RWPE1 (cell line): Measurements from ENCODE around the gene AURKAIP1.

ENCODE experiments used
- CTCF ChIA-PET: fragments of 350-600 bp; sonication (Branson Sonifier 250); formaldehyde crosslinking; extraction: SDS; loops from one replicate; lab custom pipeline; 2021; lab: Yijun Ruan, JAX
- POLR2A ChIA-PET: fragments of 400-600 bp; formaldehyde crosslinking; extraction: SDS; loops from one replicate; lab custom pipeline; 2020; ENCODE audit warnings: antibody characterized with exemption; ENCODE audit not compliant: low non-redundant PET; lab: Yijun Ruan, JAX
- DNase-seq: peaks from one replicate; pipeline ENCODE4 v3.0.0; 2012; ENCODE audit warnings: low spot score
- H3K27ac ChIP-seq: fragments of 450-650 bp; 2 replicates; pipeline ENCODE4 v1.5.1; 2017
- CTCF ChIP-seq: fragments of 450-650 bp; conservative IDR thresholded peaks from 2 replicates; pipeline ENCODE4 v1.5.1; 2017; ENCODE audit warnings: low read depth, mild to moderate bottlenecking

AURKAIP1 gene

GRCh38 chr1:1348420-1349255 lies 26.4 kb downstream of the AURKAIP1 start:
- CTCF ChIA-PET: interaction anchor here (0.6 to 1.4 kb wide), 8 partner anchors 18 to 282 kb away, joined by 3 to 6 read pairs (median 3); partner anchors contain the start of gene AURKAIP1
- no peak for DNase-seq
- TF ChIP-seq CTCF: no peak
- H3K27ac ChIP-seq: peak overlapping the region; percentile 98
- POLR2A ChIA-PET: interaction anchor here (1.1 kb wide), 1 partner anchor 39 kb away, joined by 3 read pairs; no protein-coding TSS in a partner anchor

- TF ChIP-seq CTCF: no peak
- ChIA-PET CTCF (interaction anchor here (0.6 to 1.4 kb wide), 6 partner anchors 17 to 281 kb away, joined by 3 to 6 read pairs (median 3); partner anchors contain the start of gene AURKAIP1), POLR2A (interaction anchor here (0.8 to 1.1 kb wide), 2 partner anchors 28 to 39 kb away, joined by 3 to 4 read pairs; partner anchors contain the start of gene AURKAIP1)
- peak overlapping the region; percentile 98 for H3K27ac ChIP-seq
- no peak for DNase-seq
These were observed 27.2 kb downstream of the AURKAIP1 start for GRCh38 chr1:1347663-1348419.

DNA sequence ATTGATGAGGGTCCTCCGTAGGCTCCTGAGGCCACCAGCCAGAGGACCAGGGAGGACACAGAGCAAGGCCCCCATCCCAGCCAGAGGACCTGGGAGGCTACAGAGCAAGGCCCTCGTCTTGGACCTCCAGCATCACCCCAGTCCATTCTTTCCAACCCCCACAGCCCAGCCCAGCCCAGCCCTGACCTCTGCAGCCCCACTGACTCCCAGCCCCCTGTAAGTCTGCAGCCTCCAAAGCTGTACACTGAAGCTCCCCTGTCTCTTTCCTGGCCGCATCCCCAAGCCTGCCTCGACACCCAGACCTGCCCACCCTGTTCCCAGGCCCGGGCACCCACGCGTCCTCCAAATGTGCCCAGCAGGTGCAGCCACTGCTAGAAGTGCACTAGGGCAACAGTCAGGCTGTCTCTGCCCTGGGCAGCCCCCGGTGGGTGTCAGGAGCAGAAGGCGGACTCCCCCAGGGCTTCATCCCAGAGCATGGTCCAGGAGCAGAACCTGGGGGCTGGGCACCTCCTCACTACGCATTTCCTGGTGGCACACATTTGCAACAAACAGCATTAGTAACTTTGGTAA lies 27.9 kb downstream of the AURKAIP1 start:
- no peak for DNase-seq
- CTCF ChIA-PET: no interaction called here
- no peak for TF ChIP-seq CTCF
- peak overlapping the region; percentile 98 for H3K27ac ChIP-seq
- POLR2A ChIA-PET: interaction anchor here (0.8 kb wide), 1 partner anchor 28 kb away, joined by 4 read pairs; the partner anchor contains the start of gene AURKAIP1

GRCh38 chr1:1346501-1346890 lies 28.5 kb downstream of the AURKAIP1 start:
- ChIA-PET POLR2A (no interaction called here), CTCF (interaction anchor here (0.7 kb wide), 1 partner anchor 35 kb away, joined by 3 read pairs; no protein-coding TSS in a partner anchor)
- no peak for DNase-seq
- peak overlapping the region; percentile 98 for H3K27ac ChIP-seq
- TF ChIP-seq CTCF: no peak

DNA sequence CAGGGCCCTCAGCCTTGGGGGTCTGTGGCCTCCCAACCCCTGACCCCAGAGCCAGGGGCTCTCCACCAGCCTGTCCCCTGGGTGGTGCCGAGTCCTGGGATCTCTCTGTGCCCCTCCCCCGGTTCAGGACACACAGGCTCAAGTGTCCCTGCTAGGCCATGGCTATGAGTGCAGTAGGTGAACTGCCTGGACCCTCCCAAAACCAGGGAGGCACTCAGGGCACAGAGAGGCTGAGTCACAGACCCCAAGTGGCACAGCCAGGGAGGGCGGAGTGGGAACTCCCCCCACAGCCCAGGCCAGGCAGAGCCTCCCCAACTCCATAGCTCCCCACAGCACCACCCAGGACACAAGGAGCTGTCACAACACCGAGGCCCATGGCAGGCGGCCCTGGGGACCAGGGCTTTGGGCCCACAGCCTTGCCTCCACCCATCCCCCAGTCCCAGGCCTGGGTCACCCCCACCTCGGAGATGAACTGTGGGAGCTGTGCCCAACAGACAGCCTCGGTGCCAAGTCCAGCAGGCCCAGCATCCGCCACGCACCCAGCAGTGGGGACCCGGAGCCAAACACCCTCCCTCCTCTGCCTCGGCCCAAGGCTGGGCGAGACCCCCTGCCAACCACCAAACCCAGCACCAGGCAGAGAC lies 29.0 kb downstream of the AURKAIP1 start:
- peak overlapping the region; percentile 98 for H3K27ac ChIP-seq

More for the DNA sequence above, 29.0 kb downstream of the AURKAIP1 start:
- TF ChIP-seq CTCF: no peak
- no peak for DNase-seq
- ChIA-PET CTCF (interaction anchor here (0.5 to 1.5 kb wide), 3 partner anchors 12 to 96 kb away, joined by 3 to 6 read pairs (median 5); no protein-coding TSS in a partner anchor), POLR2A (interaction anchor here (0.6 kb wide), 1 partner anchor 29 kb away, joined by 3 read pairs; the partner anchor contains the start of gene AURKAIP1)
